ENCODE data around the gene PDE3A. TPM values are rescaled to one million over a fixed set of nuclear protein-coding genes. Genes with fewer than 3 reads are reported as not detected.

PDE3A gene
- total and polyA plus RNA-seq, 3 donors from 2014 or later: 1.6 to 4.8 (median 2.7) TPM

GRCh38 chr12:20469756-20470155 is 101.4 kb downstream of the PDE3A start:
- Histone ChIP-seq H3K4me1 (no peaks in the 10 kb centered on the region), H3K27ac (no peak overlapping the region), H3K36me3 (ENCODE audit: low read depth, missing control alignments) (no peaks in the 10 kb centered on the region), H3K9me3 (no peaks in the 10 kb centered on the region), H3K27me3 (no peaks in the 10 kb centered on the region), H3K4me3 (no peak overlapping the region)
- intact Hi-C loops (cut with DNase I; ENCODE audit: low total_unique reads): no loop called here
- TF ChIP-seq POLR2A (IDR thresholded peaks at IDR 0.05): no peak
- TF ChIP-seq, protein P1, sequence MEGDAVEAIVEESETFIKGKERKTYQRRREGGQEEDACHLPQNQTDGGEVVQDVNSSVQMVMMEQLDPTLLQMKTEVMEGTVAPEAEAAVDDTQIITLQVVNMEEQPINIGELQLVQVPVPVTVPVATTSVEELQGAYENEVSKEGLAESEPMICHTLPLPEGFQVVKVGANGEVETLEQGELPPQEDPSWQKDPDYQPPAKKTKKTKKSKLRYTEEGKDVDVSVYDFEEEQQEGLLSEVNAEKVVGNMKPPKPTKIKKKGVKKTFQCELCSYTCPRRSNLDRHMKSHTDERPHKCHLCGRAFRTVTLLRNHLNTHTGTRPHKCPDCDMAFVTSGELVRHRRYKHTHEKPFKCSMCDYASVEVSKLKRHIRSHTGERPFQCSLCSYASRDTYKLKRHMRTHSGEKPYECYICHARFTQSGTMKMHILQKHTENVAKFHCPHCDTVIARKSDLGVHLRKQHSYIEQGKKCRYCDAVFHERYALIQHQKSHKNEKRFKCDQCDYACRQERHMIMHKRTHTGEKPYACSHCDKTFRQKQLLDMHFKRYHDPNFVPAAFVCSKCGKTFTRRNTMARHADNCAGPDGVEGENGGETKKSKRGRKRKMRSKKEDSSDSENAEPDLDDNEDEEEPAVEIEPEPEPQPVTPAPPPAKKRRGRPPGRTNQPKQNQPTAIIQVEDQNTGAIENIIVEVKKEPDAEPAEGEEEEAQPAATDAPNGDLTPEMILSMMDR (IDR thresholded peaks at IDR 0.05): no peak
- DNase-seq: no peak

DNA sequence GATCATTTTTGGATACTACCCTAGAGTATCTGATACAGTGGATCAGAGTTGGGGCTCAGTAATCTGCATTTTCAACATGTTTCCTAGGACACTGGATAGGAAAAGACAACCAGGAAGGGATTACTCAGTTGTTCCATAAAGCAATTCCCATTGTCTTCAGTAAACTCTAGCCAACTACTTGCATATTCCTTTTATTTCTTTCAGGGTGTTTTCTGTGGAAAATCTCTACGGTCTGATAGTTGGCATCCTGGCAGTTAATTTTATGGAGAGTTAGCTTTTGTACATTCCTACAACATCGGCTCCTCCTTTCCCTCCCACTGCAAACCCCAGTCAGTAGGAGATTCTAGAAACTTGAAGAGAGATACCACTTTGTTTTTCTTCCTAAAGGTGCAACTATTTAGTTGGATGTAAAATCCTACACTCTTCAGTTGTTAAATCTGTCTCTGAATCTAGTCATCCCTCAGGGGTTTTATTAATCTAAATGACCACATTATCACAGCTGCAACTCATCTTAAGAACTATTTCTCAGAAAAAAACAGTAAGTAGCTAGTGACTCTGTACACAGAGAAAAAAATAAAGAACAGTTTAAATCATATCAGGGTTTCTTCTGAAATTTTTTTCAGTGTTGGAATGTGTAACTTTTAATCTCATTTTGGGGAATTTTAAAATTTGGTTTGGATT is 103.9 kb downstream of the PDE3A start:
- H3K36me3 ChIP-seq (ENCODE audit: low read depth, missing control alignments): no peaks in the 10 kb centered on the region
- no peak overlapping the region for H3K4me3 ChIP-seq
- no peaks in the 10 kb centered on the region for H3K4me1 ChIP-seq
- WGBS, 2 donors: 29 to 32% methylated on average over 2 of the region's 2 CpGs
- H3K27ac ChIP-seq: no peak overlapping the region
- no peak for DNase-seq
- no peaks in the 10 kb centered on the region for H3K9me3 ChIP-seq
- no peaks in the 10 kb centered on the region for H3K27me3 ChIP-seq
- intact Hi-C loops (cut with DNase I; ENCODE audit: low total_unique reads): no loop called here
- no peak for TF ChIP-seq POLR2A (IDR thresholded peaks at IDR 0.05)
- TF ChIP-seq, protein P1 (IDR thresholded peaks at IDR 0.05): no peak

GRCh38 chr12:20473133-20473532 is 104.8 kb downstream of the PDE3A start:
- intact Hi-C loops (cut with DNase I; ENCODE audit: low total_unique reads): no loop called here
- Histone ChIP-seq H3K4me3 (no peak overlapping the region), H3K27ac (no peak overlapping the region), H3K27me3 (no peaks in the 10 kb centered on the region), H3K4me1 (no peaks in the 10 kb centered on the region), H3K36me3 (ENCODE audit: low read depth, missing control alignments) (no peaks in the 10 kb centered on the region), H3K9me3 (no peaks in the 10 kb centered on the region)
- no peak for DNase-seq
- 96 to 97% methylated on average over 5 of the region's 5 CpGs for WGBS, 2 donors
- TF ChIP-seq POLR2A (IDR thresholded peaks at IDR 0.05): no peak
- TF ChIP-seq, protein P1 (IDR thresholded peaks at IDR 0.05): no peak

- TF ChIP-seq POLR2A (IDR thresholded peaks at IDR 0.05): no peak
- TF ChIP-seq, protein P1 (IDR thresholded peaks at IDR 0.05): no peak
- no peak for DNase-seq
- no peaks in the 10 kb centered on the region for H3K27me3 ChIP-seq
- H3K4me1 ChIP-seq: no peaks in the 10 kb centered on the region
- 94 to 95% methylated on average over 6 of the region's 6 CpGs for WGBS, 2 donors
- intact Hi-C loops (cut with DNase I; ENCODE audit: low total_unique reads): no loop called here
- H3K36me3 ChIP-seq (ENCODE audit: low read depth, missing control alignments): no peaks in the 10 kb centered on the region
- H3K4me3 ChIP-seq: no peak overlapping the region
- no peaks in the 10 kb centered on the region for H3K9me3 ChIP-seq
- H3K27ac ChIP-seq: no peak overlapping the region
Measured at GRCh38 chr12:20474016-20474415, 105.7 kb downstream of the PDE3A start.

GRCh38 chr12:20474443-20474842 is 106.1 kb downstream of the PDE3A start:
- Histone ChIP-seq H3K4me1 (no peaks in the 10 kb centered on the region), H3K9me3 (no peaks in the 10 kb centered on the region), H3K27me3 (no peaks in the 10 kb centered on the region), H3K27ac (no peak overlapping the region), H3K36me3 (ENCODE audit: low read depth, missing control alignments) (no peaks in the 10 kb centered on the region), H3K4me3 (no peak overlapping the region)
- TF ChIP-seq, protein P1 (IDR thresholded peaks at IDR 0.05): no peak
- TF ChIP-seq POLR2A (IDR thresholded peaks at IDR 0.05): no peak
- intact Hi-C loops (cut with DNase I; ENCODE audit: low total_unique reads): no loop called here
- no peak for DNase-seq
- WGBS, 2 donors: 74 to 87% methylated on average over 4 of the region's 4 CpGs
